ENCODE results near the gene DNAJC15.

GRCh38 chr13:43118521-43118920, 95.1 kb downstream of the DNAJC15 start:
- TF ChIP-seq, protein P1, sequence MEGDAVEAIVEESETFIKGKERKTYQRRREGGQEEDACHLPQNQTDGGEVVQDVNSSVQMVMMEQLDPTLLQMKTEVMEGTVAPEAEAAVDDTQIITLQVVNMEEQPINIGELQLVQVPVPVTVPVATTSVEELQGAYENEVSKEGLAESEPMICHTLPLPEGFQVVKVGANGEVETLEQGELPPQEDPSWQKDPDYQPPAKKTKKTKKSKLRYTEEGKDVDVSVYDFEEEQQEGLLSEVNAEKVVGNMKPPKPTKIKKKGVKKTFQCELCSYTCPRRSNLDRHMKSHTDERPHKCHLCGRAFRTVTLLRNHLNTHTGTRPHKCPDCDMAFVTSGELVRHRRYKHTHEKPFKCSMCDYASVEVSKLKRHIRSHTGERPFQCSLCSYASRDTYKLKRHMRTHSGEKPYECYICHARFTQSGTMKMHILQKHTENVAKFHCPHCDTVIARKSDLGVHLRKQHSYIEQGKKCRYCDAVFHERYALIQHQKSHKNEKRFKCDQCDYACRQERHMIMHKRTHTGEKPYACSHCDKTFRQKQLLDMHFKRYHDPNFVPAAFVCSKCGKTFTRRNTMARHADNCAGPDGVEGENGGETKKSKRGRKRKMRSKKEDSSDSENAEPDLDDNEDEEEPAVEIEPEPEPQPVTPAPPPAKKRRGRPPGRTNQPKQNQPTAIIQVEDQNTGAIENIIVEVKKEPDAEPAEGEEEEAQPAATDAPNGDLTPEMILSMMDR (IDR thresholded peaks at IDR 0.05) = no peak
- TF ChIP-seq POLR2AphosphoS5 (IDR thresholded peaks at IDR 0.05) (no peak), EP300 (IDR thresholded peaks at IDR 0.05) (no peak)
